ENCODE measurements around the gene TBC1D22A. TPM values are rescaled to one million over a fixed set of nuclear protein-coding genes. Genes with fewer than 3 reads are reported as not detected.

Gene TBC1D22A
- total and polyA plus RNA-seq, 9 donors, result 12.5 to 25.6 (median 18.5) TPM

DNA sequence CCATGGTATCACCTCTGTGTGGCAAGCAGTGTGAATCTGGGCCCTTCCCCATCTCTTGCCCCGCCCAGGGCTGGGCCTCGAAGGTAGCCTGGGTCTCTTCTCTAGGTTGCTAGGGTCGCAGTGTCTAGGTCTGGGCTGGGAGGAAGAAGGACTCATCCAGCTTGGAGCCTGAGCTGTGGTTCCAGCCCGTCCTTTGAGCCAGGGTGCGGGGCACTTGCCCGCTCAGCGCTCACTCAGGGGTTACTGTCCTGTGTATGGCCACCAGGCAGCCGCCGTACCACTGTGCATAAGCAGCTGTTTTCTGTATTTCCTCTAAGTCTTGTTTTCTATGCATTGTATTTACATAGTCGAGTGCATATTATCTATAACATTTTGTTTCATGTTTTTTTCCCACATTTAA is 160.9 kb downstream of the TBC1D22A start:
- no peak overlapping the region for H3K4me3 ChIP-seq
- TF ChIP-seq, protein P1, sequence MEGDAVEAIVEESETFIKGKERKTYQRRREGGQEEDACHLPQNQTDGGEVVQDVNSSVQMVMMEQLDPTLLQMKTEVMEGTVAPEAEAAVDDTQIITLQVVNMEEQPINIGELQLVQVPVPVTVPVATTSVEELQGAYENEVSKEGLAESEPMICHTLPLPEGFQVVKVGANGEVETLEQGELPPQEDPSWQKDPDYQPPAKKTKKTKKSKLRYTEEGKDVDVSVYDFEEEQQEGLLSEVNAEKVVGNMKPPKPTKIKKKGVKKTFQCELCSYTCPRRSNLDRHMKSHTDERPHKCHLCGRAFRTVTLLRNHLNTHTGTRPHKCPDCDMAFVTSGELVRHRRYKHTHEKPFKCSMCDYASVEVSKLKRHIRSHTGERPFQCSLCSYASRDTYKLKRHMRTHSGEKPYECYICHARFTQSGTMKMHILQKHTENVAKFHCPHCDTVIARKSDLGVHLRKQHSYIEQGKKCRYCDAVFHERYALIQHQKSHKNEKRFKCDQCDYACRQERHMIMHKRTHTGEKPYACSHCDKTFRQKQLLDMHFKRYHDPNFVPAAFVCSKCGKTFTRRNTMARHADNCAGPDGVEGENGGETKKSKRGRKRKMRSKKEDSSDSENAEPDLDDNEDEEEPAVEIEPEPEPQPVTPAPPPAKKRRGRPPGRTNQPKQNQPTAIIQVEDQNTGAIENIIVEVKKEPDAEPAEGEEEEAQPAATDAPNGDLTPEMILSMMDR (IDR thresholded peaks at IDR 0.05), result no peak
- TF ChIP-seq EP300 (IDR thresholded peaks at IDR 0.05) (no peak), POLR2A (IDR thresholded peaks at IDR 0.05) (no peak)
- no peak for DNase-seq
- peaks cover 2% of the 10 kb centered on the region for H3K4me1 ChIP-seq (ENCODE audit: insufficient read depth)
- intact Hi-C loops (cut with DNase I), result no loop called here
- H3K27ac ChIP-seq, result no peak overlapping the region
- H3K36me3 ChIP-seq, result no peaks in the 10 kb centered on the region
- H3K27me3 ChIP-seq, result no peaks in the 10 kb centered on the region
- 91 to 93% (median 91%) methylated on average over 10 of the region's 10 CpGs for WGBS, 3 donors
- no peaks in the 10 kb centered on the region for H3K9me3 ChIP-seq

DNA sequence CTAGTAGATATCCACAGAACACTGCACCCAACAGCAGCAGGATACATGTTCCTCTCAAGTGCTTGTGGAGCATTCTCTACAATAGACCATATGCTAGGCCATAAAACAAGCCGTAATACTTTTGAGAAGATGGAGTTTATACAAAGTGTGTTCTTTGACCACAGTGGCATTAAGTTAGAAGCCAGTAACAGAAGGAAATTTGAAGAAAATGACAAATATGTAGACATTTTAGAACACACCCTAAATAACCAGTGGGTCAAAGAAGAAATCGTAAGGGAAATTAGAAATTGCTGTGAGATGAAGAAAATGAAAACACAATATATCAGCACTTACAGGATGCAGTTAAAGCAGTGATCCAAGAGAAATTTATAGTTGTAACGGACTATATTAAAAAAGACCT is 163.4 kb downstream of the TBC1D22A start:
- TF ChIP-seq EP300 (IDR thresholded peaks at IDR 0.05) (no peak), POLR2A (IDR thresholded peaks at IDR 0.05) (no peak)
- TF ChIP-seq, protein P1 (IDR thresholded peaks at IDR 0.05), result no peak
- WGBS, 3 donors, result 60 to 76% (median 68%) methylated on average over 3 of the region's 3 CpGs
- H3K4me3 ChIP-seq, result no peak overlapping the region
- intact Hi-C loops (cut with DNase I), result no loop called here
- no peaks in the 10 kb centered on the region for H3K36me3 ChIP-seq
- DNase-seq, result no peak
- no peaks in the 10 kb centered on the region for H3K9me3 ChIP-seq
- H3K27ac ChIP-seq, result no peak overlapping the region
- no peaks in the 10 kb centered on the region for H3K4me1 ChIP-seq (ENCODE audit: insufficient read depth)
- H3K27me3 ChIP-seq, result no peaks in the 10 kb centered on the region

GRCh38 chr22:46929046-46929709 is 166.7 kb downstream of the TBC1D22A start:
- 79 to 89% (median 85%) methylated on average over 7 of the region's 7 CpGs for WGBS, 3 donors
- Histone ChIP-seq H3K9me3 (no peaks in the 10 kb centered on the region), H3K36me3 (no peaks in the 10 kb centered on the region), H3K4me3 (no peak overlapping the region), H3K27me3 (no peaks in the 10 kb centered on the region), H3K4me1 (ENCODE audit: insufficient read depth) (peaks cover 2% of the 10 kb centered on the region), H3K27ac (no peak overlapping the region)
- TF ChIP-seq EP300 (IDR thresholded peaks at IDR 0.05) (no peak), POLR2A (IDR thresholded peaks at IDR 0.05) (no peak)
- TF ChIP-seq, protein P1 (IDR thresholded peaks at IDR 0.05), result no peak
- no peak for DNase-seq
- intact Hi-C loops (cut with DNase I), result no loop called here

DNA sequence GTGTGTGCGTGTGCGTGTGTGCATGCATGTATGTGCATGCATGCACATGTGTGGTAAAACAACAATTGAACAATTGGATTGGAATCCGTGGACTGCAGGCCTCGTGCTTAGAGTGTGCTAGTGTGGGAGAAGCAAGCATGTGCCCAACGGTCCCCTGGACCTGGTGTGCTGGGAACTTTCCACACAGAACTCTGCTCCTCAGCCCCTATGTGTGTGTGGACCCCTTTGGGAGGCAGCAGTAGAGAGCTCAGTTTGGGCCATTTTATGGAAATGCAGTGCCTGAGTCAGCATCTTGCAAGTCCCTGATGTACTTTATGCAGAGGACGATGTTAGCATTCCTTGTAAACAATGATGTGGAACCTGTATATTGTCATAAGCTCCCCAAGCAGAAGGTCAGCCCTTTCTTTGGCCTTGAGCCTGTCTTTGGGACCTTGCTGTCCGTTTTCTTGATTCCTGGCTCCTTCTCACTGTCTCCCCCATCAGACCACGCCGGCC is 167.3 kb downstream of the TBC1D22A start:
- DNase-seq, result no peak
- H3K36me3 ChIP-seq, result no peaks in the 10 kb centered on the region
- intact Hi-C loops (cut with DNase I), result no loop called here
- peaks cover 2% of the 10 kb centered on the region for H3K4me1 ChIP-seq (ENCODE audit: insufficient read depth)
- H3K4me3 ChIP-seq, result no peak overlapping the region
- no peaks in the 10 kb centered on the region for H3K9me3 ChIP-seq
- TF ChIP-seq POLR2A (IDR thresholded peaks at IDR 0.05) (no peak), EP300 (IDR thresholded peaks at IDR 0.05) (no peak)
- TF ChIP-seq, protein P1 (IDR thresholded peaks at IDR 0.05), result no peak
- H3K27ac ChIP-seq, result no peak overlapping the region
- WGBS, 3 donors, result 91 to 94% (median 93%) methylated on average over 9 of the region's 9 CpGs
- no peaks in the 10 kb centered on the region for H3K27me3 ChIP-seq

All from ovary (tissue), 9 donors.